HepG2 (cell line): ENCODE results near the gene ZBP1. TPM values are rescaled to one million over a fixed set of nuclear protein-coding genes. Genes with fewer than 3 reads are reported as not detected.
A peak's percentile ranks its signal among the peaks of the same experiment; 100 is the strongest.

Source experiments
- FOXA3 ChIP-seq: IDR thresholded peaks from 2 replicates; pipeline ENCODE4 v1.6.1; 2016; ENCODE audit warnings: missing genetic modification reagents, missing compliant biosample characterization
- HNF1A ChIP-seq, 2 experiments: sonication (generic) in 1 of 2; formaldehyde crosslinking in 1 of 2; IDR thresholded peaks; 2 replicates each; pipeline versions ENCODE4 v1.4.0 to v1.6.1; 2016 to 2020; ENCODE audit warnings: borderline replicate concordance in 1 of 2, low read depth in 1 of 2, mild to moderate bottlenecking in 1 of 2, missing genetic modification reagents in 1 of 2
- NFE2 ChIP-seq: sonication (generic); formaldehyde crosslinking; IDR thresholded peaks from 2 replicates; pipeline ENCODE4 v1.4.0; 2020; ENCODE audit warnings: missing genetic modification reagents
- PAXIP1 ChIP-seq: sonication (generic); formaldehyde crosslinking; conservative IDR thresholded peaks from 2 replicates; pipeline ENCODE4 v1.4.0; 2020; ENCODE audit warnings: mild to moderate bottlenecking, missing genetic modification reagents, moderate library complexity
- REL ChIP-seq: sonication (generic); formaldehyde crosslinking; conservative IDR thresholded peaks from 2 replicates; pipeline ENCODE4 v1.8.0; 2022; ENCODE audit warnings: mild to moderate bottlenecking, missing genetic modification reagents, moderate library complexity
- SMAD1 ChIP-seq: sonication (generic); formaldehyde crosslinking; IDR thresholded peaks from 2 replicates; pipeline ENCODE4 v1.4.0; 2020; ENCODE audit warnings: missing genetic modification reagents, low read depth, mild to moderate bottlenecking, borderline replicate concordance
- THAP11 ChIP-seq: IDR thresholded peaks from 2 replicates; pipeline ENCODE4 v1.6.1; 2016; ENCODE audit warnings: missing biosample characterization, missing genetic modification reagents
- ZBTB38 ChIP-seq: sonication (generic); formaldehyde crosslinking; IDR thresholded peaks from 2 replicates; pipeline ENCODE4 v1.5.1; 2020; ENCODE audit warnings: mild to moderate bottlenecking, missing genetic modification reagents
- ZNF224 ChIP-seq: sonication (generic); formaldehyde crosslinking; IDR thresholded peaks from 2 replicates; pipeline ENCODE4 v1.5.0; 2020; ENCODE audit warnings: mild to moderate bottlenecking, missing genetic modification reagents
- ZNF430 ChIP-seq: sonication (generic); formaldehyde crosslinking; IDR thresholded peaks from 2 replicates; pipeline ENCODE4 v1.9.0; 2021; ENCODE audit warnings: mild to moderate bottlenecking, missing genetic modification reagents
- ZNF646 ChIP-seq: sonication (generic); formaldehyde crosslinking; IDR thresholded peaks from 2 replicates; pipeline ENCODE4 v1.9.0; 2021; ENCODE audit warnings: mild to moderate bottlenecking, missing genetic modification reagents
- polyA plus RNA-seq, 8 experiments: library from polyadenylated mRNA; depleted of rRNA in 3 of 8; stranded (reverse) in 7 of 8; unstranded in 1 of 8; fragments of >200 nt; fragmentation: Illumina TruSeq in 4 of 8; extraction: Trizol in 4 of 8; gene quantifications; 2 replicates each; pipeline versions ENCODE4 v1.2.1 to v1.2.3, GENCODE V29; 2011 to 2016; ENCODE audit warnings: low read depth in 4 of 8, missing spikeins in 1 of 8, mixed read lengths in 1 of 8; ENCODE audit not compliant: insufficient read depth in 1 of 8
- total RNA-seq, 5 experiments: library from RNA; depleted of rRNA; stranded (reverse); fragments of >200 nt; fragmentation: Illumina TruSeq; extraction: Trizol; gene quantifications; 2 replicates each; pipeline ENCODE4 v1.2.3, GENCODE V29; 2016; ENCODE audit warnings: low read depth in 1 of 5

ZBP1 gene
- total and polyA plus RNA-seq, 2 of the 13 experiments (the other 11 are each of a cell fraction or from before 2014, with no cell fraction given): not detected

GRCh38 chr20:57589728-57590484, 30.3 kb downstream of the ZBP1 start (continued):
- TF ChIP-seq ZNF646 (CRISPR knock-in tag) (no peak), PAXIP1 (CRISPR knock-in tag) (peak; percentile 91), REL (0 out of 2 replicates have a peak, but pooled peaks have one; percentile 52), FOXA3 (peak; percentile 73), SMAD1 (peak; percentile 48; the same call in 1 of the 2 replicates), ZBTB38 (CRISPR knock-in tag) (peak; percentile 11; the same call in 1 of the 2 replicates), ZNF430 (CRISPR knock-in tag) (peak; percentile 94), NFE2 (no peak), HNF1A (IDR thresholded peaks at IDR 0.05; ENCODE audit: low read depth) (peak; percentile 70; the same call in 1 of the 2 replicates), HNF1A (CRISPR knock-in tag; IDR thresholded peaks at IDR 0.05; ENCODE audit: borderline replicate concordance) (peak; percentile 51; the same call in 1 of the 2 replicates), THAP11 (peak; percentile 59), ZNF224 (CRISPR knock-in tag) (no peak)
